Keratinocyte (primary cell): ENCODE results near the gene CALML5.
"Not testable (repeated sequence)": the region's sequence is repeated elsewhere in the genome, so short reads cannot be mapped to it uniquely, and the experiment has no call there.

Experiments
- CTCF ChIP-seq, 3 experiments: IDR thresholded peaks in 1 of 3; conservative IDR thresholded peaks in 1 of 3; optimal IDR thresholded peaks in 1 of 3; 2 replicates in 2 of 3; 3 replicates in 1 of 3; pipeline versions ENCODE3 to v1.5.1; 2011; ENCODE audit warnings: low read length in 3 of 3, mild to moderate bottlenecking in 3 of 3, moderate library complexity in 2 of 3, control low read depth in 1 of 3, inconsistent platforms in 1 of 3; ENCODE audit not compliant: insufficient read depth in 2 of 3; ENCODE audit errors: extremely low read depth in 1 of 3
- EZH2 ChIP-seq: IDR thresholded peaks from one replicate; pipeline ENCODE4 v1.6.1; 2012; ENCODE audit warnings: inconsistent platforms, mild to moderate bottlenecking, low read length, moderate library complexity

- TF ChIP-seq EZH2; CTCF (optimal IDR thresholded peaks at IDR 0.05 in 1 of 3, IDR thresholded peaks at IDR 0.05 in 1 of 3, conservative IDR thresholded peaks at IDR 0.05 in 1 of 3; ENCODE audit: extremely low read depth in 1 of 3, insufficient read depth in 2 of 3, low read length in 3 of 3): not testable (repeated sequence)
Measured at GRCh38 chr10:5475974-5476807, 23.2 kb downstream of the CALML5 start.
